Measurements from ENCODE around the gene C16orf96.

DNA sequence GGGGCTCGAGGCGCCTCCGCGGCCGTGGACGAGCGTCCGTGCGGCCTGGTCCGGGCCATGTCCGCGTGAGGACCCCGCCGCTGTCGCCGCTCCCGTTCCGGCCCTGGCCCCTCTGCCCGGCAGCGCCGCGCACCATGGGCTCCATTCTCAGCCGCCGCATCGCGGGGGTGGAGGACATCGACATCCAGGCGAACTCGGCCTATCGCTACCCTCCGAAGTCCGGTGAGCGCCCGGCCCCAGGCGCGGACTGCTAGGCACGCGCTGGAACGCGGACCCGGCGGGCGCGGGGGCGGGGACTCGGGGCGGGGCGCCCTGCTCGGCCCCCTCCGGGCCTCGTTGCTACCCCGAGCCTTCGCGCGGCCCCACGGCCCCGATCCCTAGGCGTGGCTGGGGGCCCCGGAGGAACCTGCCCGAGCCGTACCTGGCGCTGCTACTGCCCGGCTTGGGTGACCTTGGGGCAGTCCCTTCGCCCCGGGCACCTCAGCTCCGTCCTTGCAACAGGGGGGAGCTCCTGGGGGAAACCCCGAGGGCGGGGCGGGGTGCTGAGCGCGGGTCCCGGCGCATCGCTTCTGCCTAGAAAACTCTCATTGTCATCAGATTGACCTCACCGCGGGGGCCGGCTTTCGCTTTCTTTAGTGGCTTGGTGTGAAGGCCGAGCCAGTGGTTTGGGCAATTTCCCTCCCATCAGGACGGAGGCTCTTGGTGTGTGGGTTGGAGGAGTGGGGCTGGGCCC lies 68.9 kb downstream of the C16orf96 start:
- TF ChIP-seq POLR2AphosphoS5 (IDR thresholded peaks at IDR 0.05) (peak; percentile 73 to 86 (median 85)), CTCF (IDR thresholded peaks at IDR 0.05 in 8 of 11, conservative IDR thresholded peaks at IDR 0.05 in 3 of 11) (no peak)

Measured in spleen (tissue), 7 donors.